Activated CD4-positive, alpha-beta T cell treated with anti-CD3 and anti-CD28 coated beads for 36 hours (primary cell): ENCODE results near the gene ATP8B1. TPM values are rescaled to one million over a fixed set of nuclear protein-coding genes. Genes with fewer than 3 reads are reported as not detected.
"Not testable (repeated sequence)": the region's sequence is repeated elsewhere in the genome, so short reads cannot be mapped to it uniquely, and the experiment has no call there.

Experiments used
- ATAC-seq: fragments of 200-7000 bp; cut with Tn5 transposase; one replicate; pipeline ENCODE4 v1.10.0; 2021; ENCODE audit warnings: mild to moderate bottlenecking, moderate library complexity
- CTCF ChIA-PET: fragments of 350-600 bp; sonication (Branson Sonifier 250); formaldehyde crosslinking; loops from one replicate; lab custom pipeline; 2021; ENCODE audit warnings: antibody characterized with exemption; lab: Charles Lee
- POLR2A ChIA-PET: fragments of 350-600 bp; sonication (Branson Sonifier 250); formaldehyde crosslinking; loops from one replicate; lab custom pipeline; 2021; ENCODE audit warnings: antibody characterized with exemption, inconsistent platforms; lab: Charles Lee
- DNase-seq: peaks from one replicate; pipeline ENCODE4 v3.0.0-alpha.2; 2020
- H3K27ac Mint-ChIP-seq: one replicate; pipeline ENCODE4 v1.8.0; 2021; ENCODE audit warnings: mixed read lengths
- H3K27me3 Mint-ChIP-seq: one replicate; pipeline ENCODE4 v1.8.0; 2021; ENCODE audit warnings: mixed read lengths
- H3K36me3 Mint-ChIP-seq: one replicate; pipeline ENCODE4 v1.8.0; 2021; ENCODE audit warnings: low read depth, mixed read lengths
- H3K4me1 Mint-ChIP-seq: one replicate; pipeline ENCODE4 v1.8.0; 2021; ENCODE audit warnings: mixed read lengths
- H3K4me3 Mint-ChIP-seq: one replicate; pipeline ENCODE4 v1.8.0; 2021; ENCODE audit warnings: mild to moderate bottlenecking, moderate library complexity, mixed read lengths
- H3K9me3 Mint-ChIP-seq: one replicate; pipeline ENCODE4 v1.8.0; 2021; ENCODE audit warnings: low read depth, mixed read lengths
- intact Hi-C, 2 experiments: fragments of 100-400 bp; cut with DNase I in 1 of 2; cut with micrococcal nuclease in 1 of 2; formaldehyde crosslinking; loops; one replicate each; pipeline versions ENCODE4 v1.14.2 to v1.15.1; 2022 to 2024; cut with DNase I, micrococcal nuclease
- total RNA-seq, 2 experiments: library from RNA; stranded (reverse); gene quantifications; one replicate each; pipeline ENCODE4 v1.2.3, GENCODE V29; 2021

Gene ATP8B1
- total RNA-seq: not detected

DNA sequence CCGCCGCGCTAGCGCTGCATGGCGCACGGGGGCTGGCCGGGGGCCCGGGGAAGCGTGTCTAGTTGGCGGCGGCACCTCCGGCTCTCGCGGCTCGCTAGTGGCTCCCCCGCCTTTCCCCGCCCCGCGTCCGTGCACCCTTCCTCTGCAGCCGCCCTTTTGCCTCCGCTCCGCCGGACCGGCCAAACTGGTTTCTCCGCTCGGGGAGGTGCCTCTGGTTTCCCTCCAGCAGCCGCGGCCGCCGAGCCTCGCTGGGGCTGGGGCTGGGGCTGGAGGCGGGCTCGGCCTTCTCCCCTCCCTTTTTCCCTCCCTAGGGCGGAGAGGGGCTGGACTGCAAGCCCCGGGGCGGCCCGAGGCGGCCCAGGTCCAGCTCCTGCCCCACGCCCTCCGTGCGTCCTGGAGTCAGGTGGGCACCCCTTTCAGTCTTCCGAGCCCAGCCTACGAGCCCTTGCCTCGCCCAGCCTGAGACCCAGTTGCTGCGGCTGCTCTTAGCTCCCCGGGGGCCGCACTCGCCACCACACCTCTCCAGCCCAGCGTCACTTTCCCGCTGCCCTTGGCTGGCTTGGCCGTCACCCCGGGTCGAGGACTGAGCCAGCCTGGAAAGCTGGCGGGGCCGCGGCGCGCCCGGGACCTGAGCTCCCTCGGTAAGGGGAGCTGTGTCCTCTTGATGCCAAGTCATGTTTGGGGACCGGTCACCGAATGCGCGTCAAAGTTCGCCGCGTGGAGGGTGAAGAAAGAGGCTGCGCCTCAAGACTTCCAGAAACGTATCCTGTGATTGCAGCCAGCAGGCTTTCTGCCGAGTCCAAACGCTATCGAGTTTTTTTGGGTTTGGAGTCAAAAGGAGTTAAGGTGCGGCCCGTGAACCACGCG is at the start of gene ATP8B1:
Gene ATP8B1 (minus strand): TSS at position 213 of the 867 bp plus-strand sequence. CDS start 71,508 bp downstream, outside the sequence.
- ATAC-seq: peak; percentile 51
- no peaks in the 10 kb centered on the region for H3K36me3 Mint-ChIP-seq
- peak; percentile 14 for DNase-seq

DNA sequence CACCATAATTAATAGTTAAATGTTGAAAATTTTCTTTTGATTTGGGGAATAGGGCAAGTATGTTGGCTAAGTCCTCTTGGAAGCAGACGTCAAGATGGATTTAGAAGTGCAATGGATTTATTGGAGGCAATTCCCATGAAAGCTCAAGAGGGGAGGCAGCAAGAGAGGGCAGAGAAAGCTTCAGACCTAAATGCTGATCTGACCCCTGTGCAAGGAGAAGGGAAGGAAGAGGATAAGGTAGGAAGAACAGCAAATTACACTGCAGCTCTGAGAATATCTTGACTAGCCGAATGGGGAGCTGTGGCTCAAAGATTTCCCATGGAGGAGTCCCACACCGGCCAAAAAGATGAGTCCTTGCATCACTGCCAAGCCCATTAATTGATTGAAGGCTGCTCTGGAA is 46.9 kb upstream of the ATP8B1 start:
- H3K4me3 Mint-ChIP-seq: no peak overlapping the region
- ATAC-seq (no peak), DNase-seq (no peak)
- H3K27ac Mint-ChIP-seq: no peak overlapping the region
- peaks cover 16% of the 10 kb centered on the region for H3K27me3 Mint-ChIP-seq
- ChIA-PET POLR2A (no interaction called here), CTCF (interaction anchor here (0.5 kb wide), 1 partner anchor 57 kb away, joined by 3 read pairs; no protein-coding TSS in a partner anchor)
- no peaks in the 10 kb centered on the region for H3K36me3 Mint-ChIP-seq
- no peaks in the 10 kb centered on the region for H3K9me3 Mint-ChIP-seq
- H3K4me1 Mint-ChIP-seq: no peaks in the 10 kb centered on the region
- intact Hi-C loops: no loop called here

More for the DNA sequence above, at the start of gene ATP8B1:
- peaks cover 14% of the 10 kb centered on the region for H3K4me1 Mint-ChIP-seq
- ChIA-PET POLR2A (no interaction called here), CTCF (interaction anchor here (0.6 kb wide), 1 partner anchor 540 kb away, joined by 3 read pairs; no protein-coding TSS in a partner anchor)
- H3K4me3 Mint-ChIP-seq: peak within 1 kb of the TSS; percentile 61
- H3K27ac Mint-ChIP-seq: no peak within 1 kb of the TSS
- intact Hi-C loops: no loop called here
- H3K27me3 Mint-ChIP-seq: peaks cover 49% of the 10 kb centered on the region
- H3K9me3 Mint-ChIP-seq: no peaks in the 10 kb centered on the region

GRCh38 chr18:57848374-57848773 is 45.3 kb upstream of the ATP8B1 start:
- ATAC-seq, H3K36me3 Mint-ChIP-seq, H3K9me3 Mint-ChIP-seq, DNase-seq, CTCF ChIA-PET, POLR2A ChIA-PET, intact Hi-C loops, H3K27ac Mint-ChIP-seq, H3K4me3 Mint-ChIP-seq, H3K4me1 Mint-ChIP-seq: not testable (repeated sequence)
- H3K27me3 Mint-ChIP-seq: peaks cover 28% of the 10 kb centered on the region

- CTCF ChIA-PET, DNase-seq, H3K4me1 Mint-ChIP-seq, H3K9me3 Mint-ChIP-seq, intact Hi-C loops, H3K27ac Mint-ChIP-seq, ATAC-seq, H3K36me3 Mint-ChIP-seq, POLR2A ChIA-PET, H3K4me3 Mint-ChIP-seq: not testable (repeated sequence)
- H3K27me3 Mint-ChIP-seq: peaks cover 36% of the 10 kb centered on the region
These were observed 44.3 kb upstream of the ATP8B1 start for GRCh38 chr18:57847431-57847830.

DNA sequence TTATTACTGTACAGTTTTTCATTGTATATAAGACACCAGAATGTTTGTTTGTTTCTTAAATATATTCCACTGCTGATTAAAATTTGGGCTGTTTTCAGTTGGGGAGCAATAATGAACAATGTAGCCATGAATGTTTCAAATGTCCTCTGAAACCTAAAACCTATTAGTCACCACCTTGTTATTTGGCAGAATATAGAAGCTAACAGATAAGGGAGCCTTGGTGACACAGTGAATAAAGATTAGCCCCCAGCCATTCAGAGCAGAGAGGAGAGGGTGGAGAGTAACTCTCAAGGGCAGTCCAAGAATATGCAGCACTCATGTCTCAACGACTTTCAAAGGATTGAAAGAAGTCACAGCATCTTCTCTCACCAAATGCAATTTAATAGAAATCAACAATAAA is 43.1 kb upstream of the ATP8B1 start:
- Mint-ChIP-seq H3K4me1 (peaks cover 14% of the 10 kb centered on the region), H3K4me3 (no peak overlapping the region), H3K27ac (no peak overlapping the region), H3K9me3 (no peaks in the 10 kb centered on the region), H3K27me3 (peaks cover 34% of the 10 kb centered on the region), H3K36me3 (no peaks in the 10 kb centered on the region)
- DNase-seq (no peak), ATAC-seq (no peak)
- intact Hi-C loops: no loop called here
- ChIA-PET POLR2A (no interaction called here), CTCF (no interaction called here)

GRCh38 chr18:57845605-57846074 is 42.5 kb upstream of the ATP8B1 start:
- intact Hi-C loops: no loop called here
- ATAC-seq (no peak), DNase-seq (no peak)
- H3K36me3 Mint-ChIP-seq: no peaks in the 10 kb centered on the region
- POLR2A ChIA-PET: no interaction called here
- CTCF ChIA-PET: no interaction called here
- no peak overlapping the region for H3K4me3 Mint-ChIP-seq
- peaks cover 16% of the 10 kb centered on the region for H3K4me1 Mint-ChIP-seq
- peaks cover 34% of the 10 kb centered on the region for H3K27me3 Mint-ChIP-seq
- H3K9me3 Mint-ChIP-seq: no peaks in the 10 kb centered on the region
- no peak overlapping the region for H3K27ac Mint-ChIP-seq

DNA sequence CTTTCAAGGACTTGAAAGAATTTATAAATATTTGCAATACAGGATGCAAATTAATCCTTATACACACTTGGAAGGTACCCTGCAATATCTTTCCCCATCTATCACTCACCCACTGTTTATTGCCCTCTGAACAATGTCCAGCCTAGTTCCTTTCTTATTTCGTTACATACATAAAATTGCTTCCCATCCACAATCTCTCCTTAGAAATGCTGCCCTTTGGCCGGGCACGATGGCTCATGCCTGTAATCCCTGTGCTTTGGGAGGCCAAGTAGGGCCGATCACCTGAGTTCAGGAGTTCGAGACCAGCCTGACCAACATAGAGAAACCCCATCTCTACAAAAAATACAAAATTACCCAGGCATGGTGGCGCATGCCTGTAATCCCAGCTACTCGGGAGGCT is 41.2 kb upstream of the ATP8B1 start:
- no peak overlapping the region for H3K4me3 Mint-ChIP-seq
- intact Hi-C loops: loop anchor here in 1 of 2 experiments (5.0 kb wide), 1 partner anchor 458 kb away; no protein-coding TSS in a partner anchor
- no peaks in the 10 kb centered on the region for H3K9me3 Mint-ChIP-seq
- H3K27ac Mint-ChIP-seq: no peak overlapping the region
- H3K4me1 Mint-ChIP-seq: peaks cover 16% of the 10 kb centered on the region
- no peak for DNase-seq
- ChIA-PET CTCF (interaction anchor here (0.6 kb wide), 1 partner anchor 1055 kb away, joined by 3 read pairs; no protein-coding TSS in a partner anchor), POLR2A (no interaction called here)
- no peaks in the 10 kb centered on the region for H3K36me3 Mint-ChIP-seq
- no peak for ATAC-seq
- peaks cover 35% of the 10 kb centered on the region for H3K27me3 Mint-ChIP-seq

DNA sequence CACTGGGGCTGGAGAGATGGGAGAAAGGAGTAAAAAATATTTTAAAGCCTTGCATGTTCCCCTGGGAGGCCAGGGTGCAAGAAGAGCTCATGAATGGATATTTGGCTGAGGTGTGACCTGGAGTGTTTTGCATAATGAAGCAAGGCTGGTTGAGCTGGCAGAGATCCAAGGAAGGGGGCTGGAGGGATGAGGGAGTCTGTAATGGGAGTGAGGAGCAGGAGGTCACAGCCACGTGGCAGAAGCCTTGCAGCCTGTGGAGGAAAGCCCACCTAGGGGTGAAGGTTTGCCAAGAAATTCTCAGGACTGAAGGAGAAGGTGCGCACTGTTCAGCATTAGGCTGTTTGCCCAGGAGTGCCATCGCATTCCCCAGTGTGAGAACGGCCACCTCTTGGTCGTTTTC is 40.3 kb upstream of the ATP8B1 start:
- Mint-ChIP-seq H3K36me3 (no peaks in the 10 kb centered on the region), H3K27ac (no peak overlapping the region), H3K9me3 (no peaks in the 10 kb centered on the region), H3K4me1 (peaks cover 20% of the 10 kb centered on the region), H3K4me3 (no peak overlapping the region), H3K27me3 (peaks cover 38% of the 10 kb centered on the region)
- intact Hi-C loops: loop anchor here in 1 of 2 experiments (5.0 kb wide), 1 partner anchor 459 kb away; no protein-coding TSS in a partner anchor
- ChIA-PET POLR2A (no interaction called here), CTCF (interaction anchor here (1.3 kb wide), 1 partner anchor 16 kb away, joined by 7 read pairs; no protein-coding TSS in a partner anchor)
- DNase-seq: no peak
- ATAC-seq: no peak

DNA sequence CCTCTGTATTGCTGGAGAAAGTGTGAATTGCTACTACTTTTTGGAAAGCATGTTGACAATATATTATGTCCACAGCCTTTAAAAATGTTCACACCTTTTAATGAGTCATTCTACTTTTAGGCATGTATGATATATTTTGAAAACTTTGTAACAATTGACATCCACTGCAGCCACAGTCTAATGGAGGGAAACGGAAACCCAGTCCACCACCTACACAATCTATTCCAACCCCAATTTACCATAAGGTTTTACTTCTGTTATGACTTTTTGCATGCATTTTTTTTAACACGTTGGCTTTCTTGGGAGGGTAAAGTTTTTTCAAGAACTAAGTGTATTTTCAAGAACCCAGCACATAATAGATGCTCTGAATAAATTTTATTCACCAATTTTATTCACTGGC is 38.5 kb upstream of the ATP8B1 start:
- CTCF ChIA-PET: no interaction called here
- Mint-ChIP-seq H3K36me3 (no peaks in the 10 kb centered on the region), H3K27me3 (peaks cover 39% of the 10 kb centered on the region)

GRCh38 chr18:57839942-57840381 is 36.8 kb upstream of the ATP8B1 start:
- no peak overlapping the region for H3K4me3 Mint-ChIP-seq
- ATAC-seq (no peak), DNase-seq (no peak)
- intact Hi-C loops: loop anchor here in 1 of 2 experiments (5.0 to 10.0 kb wide), 6 partner anchors 462 to 1197 kb away; no protein-coding TSS in a partner anchor
- H3K27ac Mint-ChIP-seq: no peak overlapping the region
- H3K9me3 Mint-ChIP-seq: no peaks in the 10 kb centered on the region
- H3K4me1 Mint-ChIP-seq: peaks cover 28% of the 10 kb centered on the region
- peaks cover 41% of the 10 kb centered on the region for H3K27me3 Mint-ChIP-seq
- CTCF ChIA-PET: interaction anchor here (0.6 kb wide), 1 partner anchor 208 kb away, joined by 3 read pairs; no protein-coding TSS in a partner anchor
- POLR2A ChIA-PET: no interaction called here
- H3K36me3 Mint-ChIP-seq: no peaks in the 10 kb centered on the region

More for the DNA sequence above, 38.5 kb upstream of the ATP8B1 start:
- intact Hi-C loops: loop anchor here in 1 of 2 experiments (5.0 kb wide), 1 partner anchor 461 kb away; no protein-coding TSS in a partner anchor
- POLR2A ChIA-PET: no interaction called here
- no peak overlapping the region for H3K4me3 Mint-ChIP-seq
- DNase-seq (peak; percentile 32), ATAC-seq (peak; percentile 35)
- H3K9me3 Mint-ChIP-seq: no peaks in the 10 kb centered on the region
- no peak overlapping the region for H3K27ac Mint-ChIP-seq
- peaks cover 28% of the 10 kb centered on the region for H3K4me1 Mint-ChIP-seq

GRCh38 chr18:57837917-57838548 is 34.9 kb upstream of the ATP8B1 start:
- ChIA-PET CTCF (interaction anchor here (0.7 to 1.2 kb wide), 5 partner anchors 21 to 223 kb away, joined by 3 to 6 read pairs (median 4); no protein-coding TSS in a partner anchor), POLR2A (interaction anchor here (0.6 to 0.8 kb wide), 3 partner anchors 20 to 216 kb away, joined by 3 to 6 read pairs (median 4); partner anchors contain the start of gene NARS1)
- H3K36me3 Mint-ChIP-seq: no peaks in the 10 kb centered on the region
- intact Hi-C loops: loop anchor here (1.0 to 10.0 kb wide), 6 partner anchors 208 to 1199 kb away; no protein-coding TSS in a partner anchor
- peaks cover 38% of the 10 kb centered on the region for H3K4me1 Mint-ChIP-seq
- H3K9me3 Mint-ChIP-seq: no peaks in the 10 kb centered on the region
- H3K27ac Mint-ChIP-seq: no peak overlapping the region
- H3K4me3 Mint-ChIP-seq: no peak overlapping the region
- ATAC-seq: peak; percentile 92
- H3K27me3 Mint-ChIP-seq: peaks cover 26% of the 10 kb centered on the region
- peak; percentile 79 for DNase-seq
